NCI-H1105 treated with DMSO at 0.1 percent for 48 hours (cell line): Measurements from ENCODE around the gene NPFF.

ENCODE experiments used
- DNase-seq: peaks from one replicate; lab custom pipeline; 2025; lab: John Stamatoyannopoulos, UW

NPFF gene

GRCh38 chr12:53474819-53475218 lies 32.5 kb downstream of the NPFF start:
- no peak for DNase-seq

GRCh38 chr12:53474077-53474476 lies 33.2 kb downstream of the NPFF start:
- no peak for DNase-seq

GRCh38 chr12:53472056-53472582 lies 35.2 kb downstream of the NPFF start:
- DNase-seq, result no peak

- no peak for DNase-seq
Observed at GRCh38 chr12:53468282-53468681, 39.0 kb downstream of the NPFF start.

- no peak for DNase-seq
Observed at GRCh38 chr12:53467880-53468279, 39.4 kb downstream of the NPFF start.

GRCh38 chr12:53467082-53467481 lies 40.2 kb downstream of the NPFF start:
- DNase-seq, result no peak

- DNase-seq, result no peak
Observed at GRCh38 chr12:53466640-53467039, 40.6 kb downstream of the NPFF start.

- no peak for DNase-seq
Observed at GRCh38 chr12:53465679-53466078, 41.6 kb downstream of the NPFF start.

- no peak for DNase-seq
Observed at GRCh38 chr12:53464685-53465418, 42.4 kb downstream of the NPFF start.

- no peak for DNase-seq
Observed at GRCh38 chr12:53463802-53464560, 43.3 kb downstream of the NPFF start.

- no peak for DNase-seq
Observed at GRCh38 chr12:53462935-53463334, 44.3 kb downstream of the NPFF start.

GRCh38 chr12:53461591-53461990 lies 45.7 kb downstream of the NPFF start:
- no peak for DNase-seq

GRCh38 chr12:53461059-53461458 lies 46.2 kb downstream of the NPFF start:
- no peak for DNase-seq

- no peak for DNase-seq
Observed at GRCh38 chr12:53459097-53459496, 48.2 kb downstream of the NPFF start.
